ENCODE results near the gene RPS18. TPM values are rescaled to one million over a fixed set of nuclear protein-coding genes. Genes with fewer than 3 reads are reported as not detected.

RPS18 gene
- total and polyA plus RNA-seq, 12 donors = 1,323 to 8,448 (median 2,110) TPM

DNA sequence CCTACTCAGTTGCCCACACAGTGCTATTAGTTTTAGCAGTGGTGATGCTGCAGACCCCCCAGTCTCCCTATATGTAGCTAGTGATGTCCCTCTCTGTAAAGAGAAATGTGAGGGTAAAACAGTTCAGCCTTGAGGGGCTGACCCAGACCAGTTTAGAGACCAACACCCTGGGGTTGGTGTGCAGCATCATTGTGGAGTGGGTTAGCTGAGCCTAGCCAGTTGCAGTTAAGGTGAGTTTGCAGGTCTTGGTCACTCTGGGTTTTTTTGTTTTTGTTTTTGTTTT, 4.6 kb downstream of the RPS18 start:
- peak overlapping the region; percentile 27 to 99 (median 78) for H3K27ac ChIP-seq
- peaks cover 0 to 52% of the 10 kb centered on the region in 2 donors for H3K36me3 ChIP-seq (replicated peaks in 1 of 2)
- no peak for DNase-seq
- intact Hi-C loops (cut with DNase I) = no loop called here
- H3K9me3 ChIP-seq (replicated peaks in 1 of 3) = no peaks in the 10 kb centered on the region
- H3K4me1 ChIP-seq (replicated peaks in 1 of 2) = peaks cover 22 to 52% of the 10 kb centered on the region in 2 donors
- H3K27me3 ChIP-seq = no peaks in the 10 kb centered on the region
- TF ChIP-seq POLR2A (IDR thresholded peaks at IDR 0.05) (no peak), CTCF (IDR thresholded peaks at IDR 0.05) (no peak)
- H3K4me3 ChIP-seq = peak overlapping the region in 2 of 4 donors; percentile 68 to 93

DNA sequence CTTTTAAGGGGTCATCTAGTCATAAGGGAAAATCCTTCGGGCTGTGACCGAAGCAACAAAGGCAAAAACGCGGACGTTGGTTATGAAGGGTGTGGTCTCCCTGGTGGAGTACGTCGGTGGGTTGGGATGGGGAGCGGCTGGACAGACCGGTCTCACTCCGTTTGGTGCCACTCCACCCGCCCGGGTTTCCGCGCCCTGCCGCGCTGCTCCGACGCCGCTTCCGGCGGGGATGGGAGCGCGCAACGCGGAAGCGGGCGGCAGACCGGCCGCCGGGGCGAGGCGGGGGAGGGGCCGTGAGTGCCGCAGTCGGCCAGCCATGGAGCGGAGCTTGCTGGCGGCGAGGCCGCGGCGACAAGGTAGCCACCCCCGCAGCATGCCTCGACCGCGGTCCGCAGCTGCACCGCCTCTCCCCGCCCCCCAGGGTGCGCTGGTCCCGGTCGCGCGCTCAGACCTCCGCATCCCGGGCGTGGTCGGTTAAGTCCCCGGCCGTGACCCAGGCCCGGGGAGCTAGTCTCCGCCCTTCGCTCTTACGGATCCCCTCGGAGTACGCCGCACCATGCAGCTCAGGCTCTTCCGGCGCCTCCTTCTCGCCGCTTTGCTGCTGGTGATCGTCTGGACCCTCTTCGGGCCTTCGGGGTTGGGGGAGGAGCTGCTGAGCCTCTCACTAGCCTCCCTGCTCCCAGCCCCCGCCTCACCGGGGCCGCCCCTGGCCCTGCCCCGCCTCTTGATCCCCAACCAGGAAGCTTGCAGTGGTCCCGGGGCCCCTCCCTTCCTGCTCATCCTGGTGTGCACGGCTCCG, 5.2 kb downstream of the RPS18 start, which contains the start of gene B3GALT4:
Gene B3GALT4 (plus strand): TSS at position 260 of the 799 bp plus-strand sequence. CDS start 297 bp downstream, at position 557.
- peaks cover 22 to 52% of the 10 kb centered on the region in 2 donors for H3K4me1 ChIP-seq (replicated peaks in 1 of 2)
- peak; percentile 32 to 63 for TF ChIP-seq POLR2A (IDR thresholded peaks at IDR 0.05)
- peak in 5 of 6 experiments; percentile 34 to 61 (median 51) for TF ChIP-seq CTCF (IDR thresholded peaks at IDR 0.05)
- H3K27me3 ChIP-seq = no peaks in the 10 kb centered on the region
- H3K4me3 ChIP-seq = peak within 1 kb of the TSS in 3 of 4 donors; percentile 42 to 93 (median 68)
- peak; percentile 64 to 84 (median 70) for DNase-seq
- H3K27ac ChIP-seq = peak within 1 kb of the TSS; percentile 65 to 99 (median 78)
- whole genome bisulfite sequencing, 4 donors = 1% methylated on average over 31 to 80 of the region's 80 CpGs
- intact Hi-C loops (cut with DNase I) = no loop called here
- H3K36me3 ChIP-seq (replicated peaks in 1 of 2) = peaks cover 0 to 55% of the 10 kb centered on the region in 2 donors
- H3K9me3 ChIP-seq (replicated peaks in 1 of 3) = no peaks in the 10 kb centered on the region

- TF ChIP-seq CTCF (IDR thresholded peaks at IDR 0.05) (no peak), POLR2A (IDR thresholded peaks at IDR 0.05) (no peak)
Measured at GRCh38 chr6:33277663-33278391, 6.0 kb downstream of the RPS18 start.

GRCh38 chr6:33278392-33278741, 6.5 kb downstream of the RPS18 start:
- intact Hi-C loops (cut with DNase I) = no loop called here
- H3K27me3 ChIP-seq = no peaks in the 10 kb centered on the region
- no peak overlapping the region for H3K4me3 ChIP-seq
- WGBS, 4 donors = 81 to 88% (median 85%) methylated on average over 7 to 9 of the region's 9 CpGs
- peak overlapping the region in 2 of 5 donors; percentile 89 to 99 for H3K27ac ChIP-seq
- H3K4me1 ChIP-seq (replicated peaks in 1 of 2) = peaks cover 14 to 41% of the 10 kb centered on the region in 2 donors
- no peak for DNase-seq
- no peak for TF ChIP-seq CTCF (IDR thresholded peaks at IDR 0.05)
- no peak for TF ChIP-seq POLR2A (IDR thresholded peaks at IDR 0.05)
- peaks cover 0 to 63% of the 10 kb centered on the region in 2 donors for H3K36me3 ChIP-seq (replicated peaks in 1 of 2)
- H3K9me3 ChIP-seq (replicated peaks in 1 of 3) = no peaks in the 10 kb centered on the region

More at GRCh38 chr6:33277663-33278391, 6.0 kb downstream of the RPS18 start:
- peak overlapping the region in 3 of 4 donors; percentile 42 to 93 (median 68) for H3K4me3 ChIP-seq
- peak overlapping the region; percentile 65 to 99 (median 78) for H3K27ac ChIP-seq
- 48 to 58% (median 54%) methylated on average over 10 to 39 of the region's 39 CpGs for WGBS, 4 donors
- intact Hi-C loops (cut with DNase I) = no loop called here
- no peaks in the 10 kb centered on the region for H3K9me3 ChIP-seq (replicated peaks in 1 of 3)
- H3K4me1 ChIP-seq (replicated peaks in 1 of 2) = peaks cover 17 to 46% of the 10 kb centered on the region in 2 donors
- H3K36me3 ChIP-seq (replicated peaks in 1 of 2) = peaks cover 0 to 63% of the 10 kb centered on the region in 2 donors
- no peak for DNase-seq
- no peaks in the 10 kb centered on the region for H3K27me3 ChIP-seq

Data from adrenal gland (tissue), 12 donors.